GM23248 (cell line): ENCODE results near the gene SRGAP2C.
"Not testable (repeated sequence)": the region's sequence is repeated elsewhere in the genome, so short reads cannot be mapped to it uniquely, and the experiment has no call there.

ENCODE experiments used
- EZH2 ChIP-seq: fragments of 200-600 bp; sonication (generic); IDR thresholded peaks from 2 replicates; pipeline ENCODE4 v1.6.1; 2018; ENCODE audit warnings: antibody characterized with exemption, mild to moderate bottlenecking; ENCODE audit not compliant: insufficient read depth, poor library complexity, severe bottlenecking
- EZH2phosphoT487 ChIP-seq: fragments of 200-600 bp; sonication (generic); IDR thresholded peaks from 2 replicates; pipeline ENCODE4 v1.6.1; 2018; ENCODE audit warnings: antibody characterized with exemption, moderate library complexity, mild to moderate bottlenecking, low read depth; ENCODE audit not compliant: insufficient read depth

GRCh38 chr1:121262163-121262562 lies 77.4 kb downstream of the SRGAP2C start:
- TF ChIP-seq EZH2, EZH2phosphoT487: not testable (repeated sequence)
